GM21723 (cell line): ENCODE results near the gene S100A9.
"Not testable (repeated sequence)": the region's sequence is repeated elsewhere in the genome, so short reads cannot be mapped to it uniquely, and the experiment has no call there.

Experiments
- ATAC-seq: cut with Tn5 transposase; IDR thresholded peaks from one replicate; pipeline ENCODE4 v1.9.1; 2021; ENCODE audit warnings: mild to moderate bottlenecking, moderate library complexity; ENCODE audit not compliant: unreplicated experiment

The S100A9 gene

DNA sequence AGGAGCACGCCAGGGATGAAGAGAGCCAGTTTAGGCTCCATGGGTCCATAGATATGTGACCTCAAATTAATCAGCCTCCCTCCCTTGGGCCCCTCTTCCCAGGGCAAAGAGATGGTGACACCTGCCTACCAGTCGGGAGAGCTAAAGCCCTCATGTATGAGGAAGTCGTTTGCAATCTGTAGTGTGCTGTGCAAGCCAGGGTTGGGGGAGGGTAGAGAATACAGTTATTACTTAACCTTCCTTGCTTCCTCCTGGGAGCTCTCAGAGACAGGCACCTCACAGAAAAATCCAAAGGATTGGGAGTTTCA lies 13.0 kb upstream of the S100A9 start:
- no peak for ATAC-seq

DNA sequence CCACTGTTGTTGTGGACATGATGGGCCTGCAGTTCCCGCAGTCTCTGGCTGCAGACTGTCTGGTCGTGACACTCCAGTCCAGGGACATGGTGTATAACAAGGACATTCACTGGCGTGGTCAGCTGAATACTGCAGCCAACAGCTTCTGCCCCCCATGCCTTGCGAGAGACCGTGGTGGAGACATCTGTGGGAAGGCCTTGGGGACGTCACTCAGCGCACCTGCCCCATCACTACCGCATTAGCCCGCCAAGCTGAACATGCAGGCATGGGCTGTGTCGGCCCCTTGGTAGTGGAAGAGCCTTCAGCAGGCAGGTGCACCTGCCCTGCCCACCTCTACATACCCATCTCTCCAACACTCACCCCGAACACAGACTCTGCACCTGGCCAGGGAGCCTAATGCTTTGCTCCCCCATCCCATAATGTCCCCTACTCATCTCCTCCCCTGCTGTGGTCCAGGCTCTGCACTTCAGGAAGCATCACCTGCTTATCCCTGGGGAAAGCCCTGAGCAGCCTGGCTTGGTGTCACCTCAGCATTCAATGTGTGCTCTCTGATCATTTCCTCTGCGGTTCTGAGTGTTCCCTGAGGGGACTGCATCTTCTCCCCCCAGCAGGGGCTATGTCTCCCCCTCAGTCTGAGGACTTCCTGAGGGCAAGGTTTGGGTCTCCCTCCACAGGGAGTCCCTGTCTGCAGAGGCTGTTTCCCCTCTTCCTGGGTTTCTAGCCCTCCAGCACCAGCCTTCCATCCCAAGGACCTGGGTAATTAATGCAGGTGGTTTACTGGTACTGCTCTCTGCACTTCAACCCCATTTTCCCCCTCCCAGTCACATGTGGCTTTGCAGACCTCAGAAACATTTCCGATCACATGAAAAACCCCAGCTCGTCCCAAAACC lies 12.2 kb upstream of the S100A9 start:
- ATAC-seq: no peak

DNA sequence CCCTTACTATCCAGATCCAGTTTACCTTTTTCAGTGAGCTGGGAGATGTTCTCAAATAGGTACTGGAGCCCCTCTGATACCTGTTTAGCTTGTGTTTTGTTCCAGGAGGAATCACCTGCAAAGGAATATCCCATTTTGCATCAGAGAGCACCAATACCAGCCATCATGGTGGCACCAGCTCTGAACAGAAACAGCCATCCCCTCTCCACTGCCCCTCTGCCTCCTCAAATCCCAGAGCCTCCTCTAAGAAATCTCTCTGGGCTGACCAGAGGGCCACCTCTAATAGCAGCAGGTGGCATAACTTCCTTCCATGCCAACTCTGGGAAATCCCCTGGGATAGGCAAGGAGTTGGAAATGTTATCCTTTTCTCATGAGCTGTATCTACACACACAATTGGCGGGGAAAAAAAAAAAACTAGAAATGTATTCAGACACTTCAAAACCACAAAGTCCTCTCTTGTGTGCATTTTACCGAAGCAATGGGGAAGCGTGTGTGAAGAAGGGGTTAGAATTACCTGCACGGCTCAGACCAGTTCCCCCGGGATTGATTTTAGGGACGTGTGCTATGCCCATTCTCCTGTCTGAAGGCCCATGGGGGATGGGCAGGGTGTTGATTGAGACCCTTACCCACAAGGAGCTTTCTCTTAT lies 11.5 kb upstream of the S100A9 start:
- ATAC-seq: no peak

DNA sequence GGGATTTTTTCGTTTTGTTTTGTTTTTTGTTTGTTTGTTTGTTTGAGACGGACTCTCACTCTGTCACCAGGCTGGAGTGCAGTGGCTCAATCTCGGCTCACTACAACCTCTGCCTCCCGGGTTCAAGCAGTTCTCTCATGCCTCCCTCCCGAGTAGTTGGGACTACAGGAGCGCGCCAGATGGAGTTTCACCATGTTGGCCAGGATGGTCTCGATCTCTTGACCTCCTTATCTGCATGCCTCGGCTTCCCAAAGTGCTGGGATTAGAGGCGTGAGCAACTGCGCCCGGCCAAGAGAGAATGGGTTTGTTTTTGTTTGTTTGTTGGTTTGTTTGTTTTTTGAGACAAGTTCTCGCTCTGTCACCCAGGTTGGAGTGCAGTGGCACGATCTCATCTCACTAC lies 10.6 kb upstream of the S100A9 start:
- not testable (repeated sequence) for ATAC-seq

DNA sequence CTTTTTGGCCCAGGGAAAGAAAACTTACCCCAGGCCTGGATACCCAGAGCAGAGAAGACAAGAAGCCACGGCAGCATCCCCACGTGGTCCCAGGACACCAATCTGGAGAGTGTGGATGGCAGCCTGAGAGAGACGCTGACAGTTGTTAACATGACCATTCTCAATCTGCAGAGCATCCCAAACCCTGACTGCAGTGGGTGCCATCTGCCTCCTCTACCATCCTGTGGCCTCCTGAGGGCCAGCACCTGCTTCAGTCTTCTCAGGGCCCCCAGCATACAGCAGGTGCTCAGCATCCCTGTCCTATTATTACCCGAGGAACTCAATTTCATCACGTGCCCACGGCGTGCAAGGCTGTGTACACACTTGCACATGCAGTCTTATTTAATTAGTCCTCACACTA lies 9.8 kb upstream of the S100A9 start:
- no peak for ATAC-seq

DNA sequence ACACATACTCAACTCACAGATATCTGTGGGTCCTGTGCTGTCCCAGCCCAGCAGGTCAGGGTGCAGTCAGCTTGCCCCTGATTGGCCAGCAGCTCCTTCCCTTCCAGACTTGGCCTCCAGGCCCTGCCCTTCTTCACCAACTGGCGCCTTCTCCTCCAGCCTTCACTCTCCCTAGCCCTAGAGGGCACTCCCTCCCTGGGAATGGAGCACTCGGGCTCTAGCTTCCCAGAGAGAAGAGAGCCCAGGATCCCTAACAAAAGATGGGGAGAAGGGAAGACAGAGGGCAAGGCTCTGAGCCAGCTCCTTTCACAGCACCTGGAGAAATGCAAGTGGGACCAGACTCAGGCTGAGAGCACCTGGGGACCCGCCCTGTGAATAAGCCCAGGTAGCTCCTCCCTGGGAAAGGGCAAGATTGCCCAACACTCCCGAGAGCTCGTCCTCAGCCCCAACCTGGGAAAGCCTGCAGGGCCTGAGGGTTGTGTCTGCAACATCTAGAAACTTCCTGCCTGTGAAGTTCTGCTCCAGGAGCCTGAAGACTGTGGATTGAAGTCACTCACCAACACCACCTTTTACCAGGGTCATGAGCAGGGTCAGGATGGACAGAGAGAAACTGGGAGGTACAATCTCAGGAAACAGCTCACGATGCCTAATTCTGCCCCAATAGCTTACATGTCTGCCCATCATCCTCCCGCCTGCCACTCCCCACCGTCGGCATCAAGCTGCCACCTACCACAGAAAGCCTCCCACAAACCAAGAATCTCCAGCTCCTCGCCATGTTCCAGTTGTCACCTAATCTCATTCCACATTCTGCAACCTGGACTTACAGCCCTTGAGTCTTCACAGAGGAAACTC lies 8.9 kb upstream of the S100A9 start, which contains the start of gene PGLYRP4:
PGLYRP4 (minus strand) TSS at position 331 of the 852 bp plus-strand sequence. CDS start 909 bp downstream, outside the sequence.
- ATAC-seq: no peak

DNA sequence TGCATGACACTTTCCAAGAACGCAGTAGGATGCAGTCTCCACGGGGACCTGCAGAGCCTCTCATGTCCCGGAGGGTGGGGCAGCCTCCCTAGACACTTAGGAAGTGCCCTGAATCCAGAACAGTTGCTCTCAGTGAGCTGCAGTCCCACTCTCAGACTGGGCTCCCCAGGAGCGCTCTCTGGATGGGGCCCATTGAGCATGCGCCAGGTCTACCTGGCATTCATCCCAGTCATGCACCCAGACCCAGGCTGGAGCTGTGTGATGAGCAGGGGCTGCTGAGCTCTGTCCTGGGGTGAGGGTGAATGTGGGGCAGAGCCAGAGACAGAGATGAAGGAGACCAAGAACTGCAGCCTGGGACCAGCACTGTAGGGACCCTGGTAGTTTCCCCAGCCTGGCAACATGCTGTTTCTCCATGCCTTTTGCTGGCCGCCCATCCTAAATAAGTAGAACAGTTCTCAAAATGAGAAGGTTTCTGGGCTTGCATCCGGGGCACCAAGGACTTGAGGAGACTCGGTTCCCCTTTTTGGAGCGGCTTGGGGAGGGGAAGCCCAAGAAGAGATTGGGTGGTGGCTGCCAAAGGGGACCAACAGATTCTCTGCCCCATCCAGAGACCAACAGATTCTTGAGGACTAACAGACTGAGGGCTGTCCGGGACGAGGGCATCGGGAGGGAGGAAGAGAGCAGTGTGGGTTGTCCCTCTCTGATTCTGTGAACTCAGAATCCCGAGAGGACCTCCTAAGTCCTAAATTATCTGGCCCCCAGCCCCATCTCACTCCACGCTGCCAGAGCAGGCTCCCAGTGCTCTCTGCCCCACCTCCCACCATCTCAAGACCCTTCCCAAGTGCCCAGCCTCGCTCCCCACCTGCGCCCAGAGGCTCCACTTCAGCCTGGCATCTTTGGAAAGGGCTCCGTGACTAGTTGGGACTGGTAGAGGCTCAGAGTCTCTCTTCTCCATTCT lies 8.0 kb upstream of the S100A9 start:
- ATAC-seq: no peak

DNA sequence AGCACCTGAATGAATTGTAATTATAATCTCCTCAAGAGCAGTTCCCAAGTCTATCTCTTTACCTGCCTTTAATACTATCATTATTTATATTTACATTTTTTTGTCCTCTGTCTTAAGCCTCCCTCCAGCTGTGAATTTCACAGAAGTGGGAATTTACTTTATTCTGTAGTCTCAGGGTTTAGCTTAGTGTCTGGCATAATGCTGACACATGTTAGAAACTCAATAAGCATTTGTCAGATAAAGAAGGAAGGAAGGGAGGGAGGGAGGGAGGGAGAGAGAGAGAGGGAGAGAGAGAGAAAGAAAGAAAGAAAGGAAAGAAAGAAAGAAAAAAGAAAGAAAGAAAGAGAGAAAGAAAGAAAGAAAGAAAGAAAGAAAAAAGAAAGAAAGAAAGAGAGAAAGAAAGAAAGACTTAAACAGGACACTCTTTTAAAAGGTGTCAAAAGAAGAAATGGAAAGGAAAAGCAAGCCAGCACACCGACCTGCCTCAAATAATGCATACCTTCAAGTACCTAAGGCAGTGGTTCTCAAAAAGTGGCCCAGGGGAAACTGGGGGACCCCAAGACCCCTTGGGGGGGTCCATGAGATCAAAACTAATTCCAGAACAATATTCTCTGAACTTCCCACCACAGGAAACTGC lies 7.2 kb upstream of the S100A9 start:
- no peak for ATAC-seq

DNA sequence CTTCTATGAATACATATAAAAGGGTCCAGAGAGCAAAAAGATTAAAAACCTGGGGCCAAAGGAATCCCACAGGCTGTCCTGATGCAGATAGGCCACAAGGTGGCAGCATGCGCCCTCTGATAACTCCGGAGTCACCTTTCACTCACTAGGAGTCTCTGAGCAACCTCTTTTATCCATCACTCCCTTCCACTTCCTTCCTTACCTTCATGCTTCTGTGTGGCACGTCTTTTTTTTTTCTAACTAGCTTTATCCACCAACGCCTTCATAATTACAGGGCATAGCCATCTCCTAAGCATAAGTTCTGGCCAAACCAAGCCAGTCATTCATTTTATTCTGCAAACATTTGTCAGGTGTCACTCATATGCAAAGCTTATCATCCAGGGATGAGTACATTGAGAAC lies 5.1 kb upstream of the S100A9 start:
- ATAC-seq: no peak

DNA sequence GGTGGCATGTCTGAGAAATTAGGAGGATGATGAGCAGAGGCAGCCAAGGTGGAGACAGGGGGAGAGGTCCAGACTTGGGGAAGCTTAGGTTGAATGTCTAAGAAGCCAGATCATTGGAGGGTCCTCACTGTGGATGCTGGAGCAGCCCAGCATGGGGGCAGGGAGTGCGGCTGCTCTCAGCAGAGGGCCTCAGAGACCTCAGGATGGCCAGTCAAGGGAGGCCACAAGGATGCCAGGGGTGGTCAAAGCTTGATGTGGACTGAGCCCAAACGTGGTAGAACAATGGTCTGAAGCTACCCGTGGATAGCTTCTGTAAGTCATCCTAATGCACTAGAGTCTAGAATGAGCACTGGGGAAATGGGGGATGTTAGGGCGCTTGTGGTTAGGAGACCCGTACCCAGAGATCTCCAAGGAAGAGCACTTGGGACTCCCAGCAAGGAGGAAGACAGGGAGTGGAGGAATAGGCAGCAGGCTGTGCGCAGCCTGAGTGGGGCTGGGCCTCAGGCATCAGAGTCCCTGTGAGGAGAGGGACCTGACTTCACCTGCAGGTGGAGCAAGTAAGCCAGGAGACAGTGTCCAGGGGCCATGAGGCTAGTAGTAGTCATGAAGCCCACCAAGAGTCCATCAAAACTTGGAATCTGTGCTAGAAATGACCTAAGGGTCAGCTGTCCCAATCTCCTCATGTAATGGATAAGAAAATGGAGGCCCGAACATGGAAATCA lies 4.3 kb upstream of the S100A9 start:
- ATAC-seq: no peak

DNA sequence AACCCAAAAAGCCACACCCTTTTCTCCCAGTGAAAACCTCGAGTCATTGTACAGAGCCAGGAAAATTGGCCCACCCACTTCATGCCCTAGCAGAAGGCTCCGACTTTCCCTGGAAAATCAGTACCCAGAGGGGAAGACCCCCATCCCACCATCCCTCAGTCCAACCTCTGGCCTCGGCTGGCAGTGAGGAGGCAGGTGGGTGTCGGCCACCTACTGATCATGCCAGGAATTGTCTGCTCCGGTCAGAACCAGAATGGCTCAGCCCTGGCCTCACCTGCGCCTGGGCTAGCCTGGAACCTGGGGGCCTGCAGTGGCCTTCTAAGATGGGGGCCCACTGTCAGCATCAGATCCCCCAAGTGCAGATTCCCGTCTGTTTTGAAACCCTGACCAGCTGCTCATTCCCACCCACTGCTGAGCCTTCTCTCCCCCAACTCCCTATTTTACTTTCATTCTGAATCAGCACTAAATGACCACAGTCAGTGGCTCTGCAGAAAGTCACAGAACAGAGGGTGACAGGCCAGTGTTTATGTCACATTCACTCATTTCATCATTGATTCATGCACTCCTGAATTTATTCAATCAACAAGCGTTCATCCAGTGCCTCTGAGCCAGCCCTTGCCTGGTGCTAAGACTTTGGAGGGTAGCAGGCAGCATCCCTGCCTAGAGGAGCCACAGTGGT lies 3.0 kb upstream of the S100A9 start:
- ATAC-seq: no peak

DNA sequence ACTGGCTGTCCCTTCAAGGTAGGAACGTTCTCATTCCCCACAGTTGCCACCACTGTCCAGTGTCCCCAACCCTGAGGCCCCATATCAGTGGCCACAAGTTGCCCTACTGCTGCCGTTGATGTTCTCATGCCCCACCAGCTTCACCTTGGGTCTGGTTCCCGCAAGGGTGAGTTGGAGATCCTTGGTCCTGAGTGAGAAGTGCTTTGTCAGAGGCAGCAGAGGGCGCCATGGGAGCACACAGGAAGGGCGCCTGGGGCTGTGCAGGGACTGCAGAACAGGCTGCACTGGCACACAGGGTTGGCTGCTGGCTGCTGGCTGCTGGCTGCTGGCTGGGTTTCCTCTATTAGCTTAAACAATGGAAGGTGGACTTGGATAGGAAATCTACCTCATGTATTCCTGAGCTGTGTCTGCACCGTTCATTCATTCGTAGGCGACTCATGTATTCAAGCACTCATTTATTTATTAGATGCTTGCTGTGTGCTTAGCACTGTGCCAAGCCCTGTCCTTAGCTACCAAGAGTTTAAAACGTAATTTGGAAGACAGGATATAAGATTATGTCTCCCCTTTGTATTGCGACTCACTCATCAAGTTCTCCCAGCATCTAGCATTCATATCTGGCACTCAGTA lies 2.1 kb upstream of the S100A9 start:
- ATAC-seq: no peak

DNA sequence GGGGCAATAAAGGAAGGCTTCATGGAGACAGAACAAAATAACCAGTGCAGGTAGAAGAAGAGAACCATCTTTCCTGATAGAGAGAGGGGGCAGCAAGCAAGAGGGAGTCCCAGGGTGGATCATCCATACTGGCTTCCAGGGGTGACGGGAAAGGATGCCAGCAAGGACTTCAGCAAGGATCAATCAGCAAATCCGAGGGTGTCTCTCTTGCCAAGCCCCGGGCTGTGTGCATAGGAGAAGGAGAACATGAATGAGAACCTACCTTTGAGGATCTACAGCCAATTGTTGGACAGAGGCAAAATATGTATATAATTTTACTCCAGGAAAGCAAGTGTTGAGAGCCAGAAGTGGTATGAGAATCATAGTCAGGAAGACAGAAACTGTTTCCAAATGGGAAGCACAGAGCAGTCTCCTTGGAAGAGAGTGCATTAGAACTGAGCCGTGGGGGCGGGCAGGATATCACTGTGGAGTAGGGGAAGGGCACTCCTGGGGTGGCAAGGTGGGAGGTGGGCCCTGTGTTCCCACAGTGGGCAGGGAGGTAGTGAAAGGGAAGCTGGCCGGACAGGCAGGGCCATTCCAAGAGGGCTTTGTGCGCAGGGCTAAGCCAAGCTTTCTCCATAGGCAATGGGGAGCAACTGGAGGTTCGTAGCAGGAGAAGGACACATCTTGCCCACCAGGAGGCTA lies 1.1 kb upstream of the S100A9 start:
- ATAC-seq: no peak

DNA sequence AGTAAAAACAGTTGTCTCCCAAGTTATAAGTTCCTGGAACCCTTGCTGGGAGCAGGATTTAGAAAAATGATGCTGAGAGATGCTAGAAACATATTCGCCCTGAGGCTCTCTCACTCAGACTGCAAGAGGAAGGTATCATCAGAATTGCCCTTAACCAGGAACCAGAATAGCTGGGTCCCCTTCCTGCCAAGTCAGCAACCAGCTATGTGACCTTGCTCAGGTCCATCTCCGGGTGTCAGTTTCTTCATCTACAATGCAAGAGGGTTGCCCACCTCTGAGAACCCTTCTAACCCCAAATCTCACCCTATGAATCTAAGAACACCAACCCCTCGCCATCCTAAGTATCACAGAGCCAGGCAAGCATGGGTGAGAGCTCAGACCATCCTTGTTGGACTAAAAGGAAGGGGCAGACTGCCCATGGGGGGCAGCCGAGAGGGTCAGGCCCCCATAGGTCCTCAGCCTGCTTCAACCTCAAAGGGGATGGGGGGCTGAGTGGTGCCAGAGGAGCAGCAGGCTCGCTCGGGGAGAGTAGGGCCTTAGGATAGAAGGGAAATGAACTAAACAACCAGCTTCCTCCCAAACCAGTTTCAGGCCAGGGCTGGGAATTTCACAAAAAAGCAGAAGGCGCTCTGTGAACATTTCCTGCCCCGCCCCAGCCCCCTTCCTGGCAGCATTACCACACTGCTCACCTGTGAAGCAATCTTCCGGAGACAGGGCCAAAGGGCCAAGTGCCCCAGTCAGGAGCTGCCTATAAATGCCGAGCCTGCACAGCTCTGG lies 390 bp upstream of the S100A9 start:
- ATAC-seq: no peak

DNA sequence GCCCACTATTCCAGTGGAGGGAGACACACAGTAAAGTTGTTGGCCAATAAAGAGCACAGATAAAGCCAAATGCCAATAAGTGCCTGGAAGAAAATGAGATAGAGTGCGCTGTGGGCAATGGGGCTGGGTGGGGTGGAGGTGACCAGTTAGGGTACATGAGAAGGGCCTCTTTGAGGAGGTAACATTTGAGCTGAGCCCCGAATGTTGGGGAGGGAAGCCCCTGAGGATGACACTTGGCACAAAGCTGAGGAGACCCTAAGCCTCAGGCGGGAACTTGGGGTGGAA lies 979 bp downstream of the S100A9 start:
- ATAC-seq: no peak

DNA sequence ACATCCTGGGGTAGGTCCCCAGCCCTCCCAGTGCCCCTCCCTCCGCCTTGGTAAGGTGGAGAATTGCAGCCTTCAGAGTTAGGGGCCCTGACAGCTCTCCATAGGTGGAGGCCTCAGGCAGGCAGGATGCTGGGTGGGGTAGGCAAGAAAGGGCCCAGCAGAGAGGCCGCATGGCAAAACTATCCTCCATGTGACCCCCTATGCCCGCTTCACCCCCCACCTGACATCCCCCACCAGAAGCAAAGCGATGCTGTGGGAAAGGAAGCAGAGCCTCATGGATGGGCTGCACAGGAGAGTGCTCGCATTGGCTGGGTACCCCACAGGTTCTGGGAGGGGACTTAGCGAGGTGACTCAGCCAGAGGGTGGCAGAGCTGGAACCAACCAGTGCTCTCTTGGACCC lies 1.6 kb downstream of the S100A9 start:
- no peak for ATAC-seq

DNA sequence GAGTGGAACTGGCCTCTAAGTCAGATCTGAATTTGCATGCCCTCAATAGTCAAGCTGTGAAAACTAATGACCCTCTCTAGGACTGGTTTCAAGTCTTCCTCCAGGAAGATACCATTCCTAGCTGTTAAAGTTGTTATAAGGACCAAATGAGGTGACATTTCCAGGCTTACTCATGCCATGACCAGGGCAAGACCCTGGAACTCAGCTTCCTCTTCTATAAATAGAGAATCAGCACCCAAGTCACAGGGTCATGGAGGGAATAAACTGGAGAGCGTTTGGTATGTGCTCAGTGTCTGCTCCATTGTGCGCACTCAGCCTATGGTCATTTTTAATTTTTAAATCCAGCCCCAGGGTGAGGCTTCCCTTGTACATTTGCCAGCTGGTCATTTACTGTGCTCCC lies 2.5 kb downstream of the S100A9 start:
- ATAC-seq: no peak
